GM19455 (cell line): Measurements from ENCODE around the gene NIPBL.
"Not testable (repeated sequence)": the region's sequence is repeated elsewhere in the genome, so short reads cannot be mapped to it uniquely, and the experiment has no call there.

Experiments
- ATAC-seq: cut with Tn5 transposase; IDR thresholded peaks from one replicate; pipeline ENCODE4 v1.9.1; 2021; ENCODE audit not compliant: unreplicated experiment

The NIPBL gene

DNA sequence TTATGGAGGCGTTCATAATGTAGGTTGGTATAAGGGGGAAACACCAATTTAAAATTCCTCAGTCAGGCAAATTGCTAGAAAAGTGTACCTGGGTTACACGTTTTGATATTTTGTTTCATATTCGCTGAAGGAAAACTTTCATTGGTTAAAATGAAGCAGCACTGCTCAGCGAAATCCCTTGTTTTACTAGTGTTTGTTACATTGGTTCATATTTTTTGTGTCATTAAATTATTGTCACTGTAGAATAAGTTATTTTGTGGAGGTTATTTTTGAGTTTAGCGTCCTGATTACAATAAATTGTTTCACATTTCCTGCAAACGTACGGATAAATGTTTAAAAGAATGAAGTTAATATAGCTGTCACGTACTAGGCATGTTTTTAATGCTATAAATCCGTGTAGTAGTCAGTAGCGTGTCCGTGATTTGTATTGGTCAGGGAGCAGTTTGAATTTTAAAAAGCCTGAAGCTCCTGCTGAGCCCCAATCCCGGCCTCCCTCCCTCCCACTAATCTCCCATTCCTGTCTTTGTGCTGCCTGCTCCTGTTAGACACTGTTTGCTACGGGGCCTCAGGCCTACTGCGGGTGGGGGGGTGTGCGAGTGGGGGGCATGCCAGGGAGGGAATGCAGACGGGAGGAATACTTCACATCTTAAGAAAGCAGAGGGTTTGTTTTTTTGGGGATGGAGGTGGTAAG, 2.0 kb downstream of the NIPBL start:
- ATAC-seq, result no peak

DNA sequence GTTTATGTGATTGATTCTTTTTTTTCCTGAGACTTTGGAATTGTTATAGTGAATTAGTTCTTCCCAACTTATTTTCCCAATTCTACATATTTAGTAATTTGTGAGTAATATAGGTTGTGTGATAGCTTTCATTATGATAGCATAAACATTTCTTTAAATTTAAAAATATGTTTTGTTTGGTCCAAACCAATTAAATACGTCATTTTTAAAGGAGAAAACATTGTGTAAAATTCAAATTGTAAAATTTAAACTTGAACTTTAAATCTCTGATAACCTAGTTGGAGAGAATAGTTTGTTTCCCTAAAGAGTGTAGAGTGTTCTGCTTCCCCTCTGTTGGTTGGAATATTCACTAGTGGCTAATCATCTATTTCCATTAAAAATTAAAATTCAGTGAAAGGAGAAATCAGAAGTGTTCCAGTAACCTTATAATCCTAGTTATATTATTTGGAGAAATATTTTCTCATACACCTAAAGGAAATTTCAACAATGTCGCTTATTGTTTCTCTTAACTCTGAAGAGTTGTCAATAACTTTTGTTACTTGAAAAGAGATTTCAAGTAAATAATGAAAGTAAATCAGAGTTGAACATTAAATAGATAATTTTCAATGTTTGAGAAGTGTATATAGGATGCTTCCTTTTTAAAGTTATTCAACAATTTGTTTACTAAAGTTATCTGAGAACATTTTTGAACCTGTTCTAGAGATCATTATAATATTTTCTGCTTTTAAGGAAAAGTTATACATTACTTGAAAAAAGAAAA, 2.9 kb downstream of the NIPBL start:
- no peak for ATAC-seq

DNA sequence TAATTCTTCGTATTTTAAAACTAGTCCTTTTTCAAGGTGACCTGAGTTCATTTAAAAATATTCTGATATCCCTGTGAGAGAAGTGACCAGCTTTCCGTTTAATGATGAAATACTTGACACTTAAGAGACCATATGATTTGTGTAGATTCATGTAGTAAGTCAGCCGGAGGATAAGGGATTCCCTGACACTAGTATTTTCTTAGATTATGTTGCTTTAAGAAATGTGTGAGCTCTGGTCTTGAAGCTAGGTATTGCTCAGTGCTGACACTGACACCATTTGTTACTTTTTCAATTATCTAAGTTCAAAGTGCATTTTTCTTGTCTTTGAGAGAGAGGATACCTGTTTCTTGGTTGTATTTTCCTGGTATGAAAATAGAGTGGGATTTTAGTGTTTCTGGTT, 4.2 kb downstream of the NIPBL start:
- no peak for ATAC-seq

DNA sequence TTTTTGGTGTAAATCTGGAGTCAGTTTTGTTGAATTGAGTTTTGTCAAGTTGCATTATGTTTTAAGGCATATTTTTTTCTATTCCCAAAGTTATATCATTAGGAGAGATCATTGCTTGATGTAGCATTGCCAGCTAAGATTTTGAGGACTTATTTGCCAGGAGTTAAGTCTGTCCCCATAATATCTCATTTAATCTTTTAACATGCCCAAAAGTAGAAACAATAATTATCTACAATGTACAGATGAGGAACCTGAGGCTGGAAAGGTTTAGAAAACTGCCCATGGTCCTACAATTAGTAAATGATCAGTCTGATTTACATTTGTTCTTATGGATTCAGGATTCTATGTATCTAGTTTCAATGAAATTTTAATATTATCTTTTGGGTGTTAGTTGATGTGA, 4.7 kb downstream of the NIPBL start:
- no peak for ATAC-seq

DNA sequence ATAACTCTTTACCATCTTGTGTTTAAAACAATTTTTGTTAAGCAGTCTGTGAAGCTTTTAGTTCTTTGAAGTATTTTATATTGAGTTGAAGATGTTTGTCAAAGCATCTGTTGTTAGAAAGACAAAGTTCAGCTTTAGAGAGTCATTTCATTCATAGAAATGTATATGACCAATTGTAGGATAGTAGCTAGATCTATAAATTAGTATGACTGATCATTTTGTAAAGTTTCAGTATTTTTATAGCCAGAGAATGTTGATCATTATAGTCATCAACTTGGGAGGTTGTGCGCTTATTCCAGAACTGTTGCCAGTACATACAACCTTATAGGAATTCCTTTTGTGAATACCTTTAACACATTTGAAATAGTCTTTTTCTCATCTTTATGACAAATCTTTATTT, 5.2 kb downstream of the NIPBL start:
- no peak for ATAC-seq

DNA sequence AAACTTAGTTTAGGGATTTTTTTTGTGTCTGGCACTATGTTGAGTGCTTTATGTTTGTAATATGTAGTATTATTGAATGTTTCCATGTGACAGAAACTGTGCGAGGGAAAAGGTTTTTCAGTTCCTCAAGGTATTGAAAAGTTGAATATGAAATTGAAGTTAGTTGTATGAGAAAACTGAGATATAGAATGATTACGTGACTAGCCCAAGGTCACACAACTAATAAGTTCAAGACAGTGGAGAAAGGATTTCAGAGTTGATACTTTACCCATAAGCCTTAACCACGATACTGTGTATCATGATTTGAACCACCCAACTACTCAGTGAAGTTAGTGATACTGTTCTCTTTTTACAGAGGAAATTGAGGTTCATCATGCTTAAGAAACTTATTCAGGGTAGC, 5.7 kb downstream of the NIPBL start:
- peak; percentile 43 for ATAC-seq

DNA sequence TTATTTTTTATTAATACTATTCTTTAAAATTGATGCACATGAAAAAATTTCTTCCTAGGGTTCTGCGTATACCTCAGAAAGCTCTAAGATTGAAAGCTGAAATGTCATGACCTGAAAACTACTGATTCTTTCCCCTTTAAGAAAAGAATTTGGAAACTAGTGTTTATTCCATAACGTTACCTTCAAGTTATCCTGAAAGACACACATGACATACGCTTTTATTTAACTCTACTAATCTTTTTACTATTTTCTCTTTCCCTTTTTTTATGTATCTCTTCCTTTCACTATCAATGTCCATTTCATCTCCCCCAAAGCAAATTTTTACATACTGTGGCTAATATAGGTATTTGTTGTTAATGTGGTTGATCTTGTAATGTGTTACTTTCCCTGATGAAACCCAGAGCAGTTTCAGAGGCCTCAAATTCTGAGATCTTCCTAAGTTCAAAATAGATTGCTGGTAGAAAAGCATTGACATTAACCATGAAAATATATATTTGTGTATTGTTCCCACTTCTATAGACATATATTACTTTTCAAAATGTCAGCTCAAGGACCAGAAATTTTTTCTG, 7.4 kb downstream of the NIPBL start:
- ATAC-seq, result no peak

- ATAC-seq, result no peak
These were observed 8.6 kb downstream of the NIPBL start for GRCh38 chr5:36885149-36885548.

DNA sequence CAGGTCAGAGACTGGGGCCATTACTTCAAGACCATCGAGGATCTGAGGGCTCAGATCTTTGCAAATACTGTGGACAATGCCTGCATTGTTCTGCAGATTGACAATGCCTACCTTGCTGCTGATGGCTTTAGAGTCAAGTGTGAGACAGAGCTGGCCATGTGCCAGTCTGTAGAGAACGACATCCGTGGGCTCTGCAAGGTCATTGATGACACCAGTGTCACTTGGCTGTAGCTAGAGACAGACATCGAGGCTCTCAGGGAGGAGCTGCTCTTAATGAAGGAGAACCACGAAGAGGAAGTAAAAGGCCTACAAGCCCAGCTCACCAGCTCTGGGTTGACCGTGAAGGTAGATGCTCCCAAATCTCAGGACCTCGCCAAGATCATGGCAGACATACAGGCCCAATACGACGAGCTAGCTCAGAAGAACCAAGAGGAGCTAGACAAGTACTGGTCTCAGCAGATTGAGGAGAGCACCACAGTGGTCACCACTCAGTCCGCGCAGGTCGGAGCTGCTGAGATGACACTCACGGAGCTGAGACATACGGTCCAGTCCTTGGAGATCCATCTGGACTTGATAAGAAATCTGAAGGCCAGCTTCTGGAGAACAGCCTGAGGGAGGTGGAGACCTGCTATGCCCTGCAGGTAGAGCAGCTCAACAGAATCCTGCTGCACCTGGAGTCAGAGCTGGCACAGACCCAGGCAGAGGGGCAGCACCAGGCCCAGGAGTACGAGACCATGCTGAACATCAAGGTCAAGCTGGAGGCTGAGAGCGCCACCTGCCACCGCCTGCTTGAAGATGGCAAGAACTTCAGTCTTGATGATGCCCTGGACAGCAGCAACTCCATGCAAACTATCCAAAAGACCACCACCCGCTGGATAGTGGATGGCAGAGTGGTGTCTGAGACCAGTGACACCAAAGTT, 9.3 kb downstream of the NIPBL start:
- ATAC-seq, result no peak

DNA sequence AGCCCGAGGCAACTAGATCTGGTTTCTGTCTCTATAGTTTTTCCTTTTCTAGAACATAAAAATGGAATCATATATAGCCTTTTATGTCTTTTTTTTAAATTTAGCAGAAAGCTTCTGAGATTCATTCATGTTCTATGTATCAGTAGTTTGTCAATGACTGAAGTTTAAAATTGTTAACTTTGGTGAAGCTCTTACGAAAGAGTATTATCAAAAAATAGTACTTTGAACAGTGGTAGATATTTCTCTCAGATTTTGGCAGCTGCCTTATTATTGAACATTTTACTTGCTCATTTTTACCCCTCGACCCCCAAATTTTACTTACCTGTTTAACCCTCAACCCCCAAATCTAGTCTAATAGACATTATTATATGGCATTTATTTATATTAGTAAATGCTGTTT, 10.2 kb downstream of the NIPBL start:
- ATAC-seq, result no peak

DNA sequence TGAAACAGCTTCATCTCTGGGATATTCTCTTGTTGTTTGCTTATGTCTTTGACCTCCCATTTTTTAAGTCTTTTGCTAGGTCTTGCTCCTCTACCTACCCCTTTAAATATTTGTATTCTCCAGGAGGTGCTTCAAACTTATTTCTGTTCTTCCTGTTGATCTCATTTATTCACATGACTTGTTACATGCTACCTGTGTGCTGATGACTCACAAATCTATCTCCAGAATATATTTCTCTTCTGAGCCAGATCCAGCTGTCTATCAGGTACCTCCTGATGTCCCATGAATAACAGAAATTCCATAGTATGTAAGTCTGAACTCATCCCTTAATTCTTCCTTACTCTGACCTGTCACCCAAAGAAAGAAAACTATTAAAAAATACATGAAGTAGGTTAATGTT, 11.0 kb downstream of the NIPBL start:
- ATAC-seq, result no peak

DNA sequence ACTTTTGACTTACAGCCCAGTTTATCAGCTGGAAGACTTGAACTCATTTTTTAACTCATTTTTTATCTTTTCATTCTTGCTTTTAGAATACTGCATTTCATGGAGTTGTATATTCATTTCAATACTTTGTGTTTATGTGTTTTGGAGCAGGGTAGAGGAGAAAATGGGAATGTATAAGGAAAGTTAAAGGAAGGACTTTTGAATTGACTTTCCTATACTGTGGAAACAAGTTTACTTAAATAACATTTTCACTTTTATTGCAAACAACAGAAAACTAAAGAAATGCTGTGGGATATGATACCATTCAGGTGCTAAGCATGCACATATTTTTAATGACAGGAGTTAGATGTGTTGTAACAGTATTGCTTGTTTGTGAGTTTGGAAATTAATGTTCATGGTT, 11.7 kb downstream of the NIPBL start:
- no peak for ATAC-seq

DNA sequence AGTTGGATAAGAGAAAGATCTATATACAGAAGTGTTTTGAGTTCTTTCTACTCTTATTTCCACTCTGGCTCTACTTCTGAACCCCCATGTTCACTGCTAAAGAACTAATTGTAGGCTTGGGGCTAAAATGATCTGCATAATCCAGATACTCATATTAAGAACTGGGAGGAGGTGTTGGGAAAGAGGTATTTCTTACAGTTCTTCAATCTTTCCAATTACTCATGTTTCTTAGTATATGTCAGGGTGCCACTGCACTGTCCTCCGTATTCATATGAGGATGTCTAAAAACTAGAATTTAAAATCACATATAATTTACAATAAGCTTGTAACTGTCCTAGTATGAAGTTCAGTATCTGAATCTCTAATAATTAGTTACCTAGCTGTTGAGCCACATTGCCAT, 12.7 kb downstream of the NIPBL start:
- ATAC-seq, result no peak

GRCh38 chr5:36891266-36891665, 14.7 kb downstream of the NIPBL start:
- ATAC-seq, result no peak

DNA sequence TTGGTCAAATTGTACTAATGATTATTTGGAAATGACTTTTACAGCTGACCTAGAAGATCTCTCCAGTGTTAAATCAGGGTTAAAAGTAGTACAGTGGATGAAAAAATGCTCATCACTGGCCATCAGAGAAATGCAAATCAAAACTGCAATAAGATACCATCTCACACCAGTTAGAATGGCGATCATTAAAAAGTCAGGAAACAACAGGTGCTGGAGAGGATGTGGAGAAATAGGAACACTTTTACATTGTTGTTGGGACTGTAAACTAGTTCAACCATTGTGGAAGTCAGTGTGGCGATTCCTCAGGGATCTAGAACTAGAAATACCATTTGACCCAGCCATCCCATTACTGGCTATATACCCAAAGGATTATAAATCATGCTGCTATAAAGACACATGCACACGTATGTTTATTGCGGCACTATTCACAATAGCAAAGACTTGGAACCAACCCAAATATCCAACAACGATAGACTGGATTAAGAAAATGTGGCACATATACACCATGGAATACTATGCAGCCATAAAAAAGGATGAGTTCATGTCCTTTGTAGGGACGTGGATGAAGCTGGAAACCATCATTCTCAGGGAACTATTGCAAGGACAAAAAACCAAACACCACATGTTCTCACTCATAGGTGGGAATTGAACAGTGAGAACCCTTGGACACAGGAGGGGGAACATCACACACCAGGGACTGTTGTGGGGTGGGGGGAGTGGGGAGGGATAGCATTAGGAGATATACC, 15.7 kb downstream of the NIPBL start:
- not testable (repeated sequence) for ATAC-seq

DNA sequence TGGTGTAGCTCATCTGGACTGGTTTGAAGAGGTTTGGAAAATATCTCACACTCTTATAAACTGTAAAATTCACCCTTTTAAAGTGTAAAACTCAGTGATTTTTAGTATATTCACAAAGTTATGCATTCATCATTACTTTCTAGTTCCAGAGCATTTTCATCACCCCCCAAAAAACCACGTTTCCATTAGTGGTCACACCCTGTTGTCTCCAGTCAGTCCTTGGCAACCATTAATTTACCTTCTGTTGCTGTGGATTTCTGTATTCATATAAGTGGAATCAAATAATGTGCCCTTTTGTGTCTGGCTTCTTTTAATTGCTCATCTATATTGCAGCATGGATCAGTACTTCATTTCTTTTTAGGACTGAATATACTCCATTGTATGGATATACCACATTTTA, 18.4 kb downstream of the NIPBL start:
- no peak for ATAC-seq

GRCh38 chr5:36896476-36896875, 19.9 kb downstream of the NIPBL start:
- no peak for ATAC-seq

DNA sequence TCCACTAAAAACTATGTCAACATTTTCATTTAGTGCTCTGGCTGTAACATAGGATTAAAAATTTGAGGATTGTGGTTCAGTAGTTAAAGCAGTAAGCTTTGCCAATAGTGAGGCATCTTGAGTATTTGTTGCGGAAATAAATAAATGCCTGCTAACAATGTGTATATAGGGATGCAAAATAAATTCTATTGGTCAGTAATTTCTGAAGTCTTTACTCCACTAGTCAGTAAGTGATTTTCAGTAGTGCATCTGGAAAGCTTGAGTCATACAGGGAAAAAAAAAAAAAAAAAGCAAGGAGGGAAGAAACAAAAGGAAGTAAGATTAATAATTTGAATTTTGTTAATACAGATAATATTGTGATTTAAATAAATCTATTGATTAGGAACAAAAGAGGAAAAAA, 21.0 kb downstream of the NIPBL start:
- ATAC-seq, result no peak

GRCh38 chr5:36899860-36900259, 23.3 kb downstream of the NIPBL start:
- ATAC-seq, result no peak

DNA sequence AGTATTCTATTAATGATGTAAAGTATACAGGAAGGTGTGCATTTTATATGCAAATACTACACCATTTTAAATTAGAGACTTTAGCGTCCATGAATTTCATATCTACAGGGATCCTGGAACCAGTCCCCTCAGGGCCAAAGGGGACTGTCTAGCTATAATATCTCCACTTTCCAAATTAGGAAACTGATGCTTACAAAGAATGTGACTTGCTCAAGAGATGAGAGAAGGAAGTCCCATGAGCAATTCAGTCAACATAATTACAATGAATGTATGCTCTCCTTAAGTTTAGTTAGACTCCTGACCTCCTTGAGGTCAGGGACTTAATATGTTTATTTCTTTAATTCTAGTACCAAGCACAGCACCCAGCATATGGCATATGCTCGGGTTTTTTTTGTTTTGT, 23.7 kb downstream of the NIPBL start:
- ATAC-seq, result no peak

GRCh38 chr5:36901077-36901476, 24.5 kb downstream of the NIPBL start:
- not testable (repeated sequence) for ATAC-seq
